K562 (cell line): ENCODE results near the gene MRPL58. TPM values are rescaled to one million over a fixed set of nuclear protein-coding genes. Genes with fewer than 3 reads are reported as not detected.

ENCODE experiments used
- ATAC-seq: fragments of 200-7000 bp; cut with Tn5 transposase; 3 replicates; pipeline ENCODE4 v1.9.1; 2020; ENCODE audit warnings: moderate library complexity
- BruUV-seq: library from RNA; stranded (reverse); fragments of 400-500 nt; replicated peaks from 2 replicates; lab custom pipeline; 2021; lab: Mats Ljungman, UMichigan
- CTCF ChIA-PET: fragments of 300-600 bp; formaldehyde crosslinking; extraction: SDS; loops from one replicate; lab custom pipeline; 2021; ENCODE audit warnings: low intra/inter-chr PET ratio; lab: Yijun Ruan, JAX
- POLR2A ChIA-PET: fragments of 300-600, 350-650 bp; sonication (Branson Sonifier 250); formaldehyde crosslinking; extraction: SDS; loops from one replicate; lab custom pipeline; 2021; ENCODE audit warnings: antibody characterized with exemption, inconsistent platforms; lab: Yijun Ruan, JAX
- DNase-seq, 4 experiments: peaks; one replicate each; pipeline versions ENCODE4 v3.0.0 to v3.0.0-alpha.2; 2011 to 2018; ENCODE audit warnings: low spot score in 3 of 4, mixed read lengths in 3 of 4; ENCODE audit errors: extremely low read depth in 1 of 4
- FAIRE-seq: peaks from 2 replicates; lab custom pipeline; 2011; peaks lifted over from hg19 to GRCh38; lab: Jason Lieb, UNC
- H2AFZ ChIP-seq: 2 replicates; pipeline ENCODE4 v1.6.0; 2011; ENCODE audit warnings: low read depth, low read length, control low read depth, inconsistent platforms
- H3K27ac ChIP-seq: fragments of 200-600 bp; 3 replicates; pipeline ENCODE4 v1.8.0; 2011; ENCODE audit warnings: low read depth, mild to moderate bottlenecking, control low read depth, inconsistent platforms, low read length, moderate library complexity, mixed read lengths; ENCODE audit errors: extremely low read depth
- H3K27me3 ChIP-seq, 2 experiments: fragments of 300-600 bp in 1 of 2; 2 replicates in 1 of 2; 3 replicates in 1 of 2; pipeline versions ENCODE4 v1.6.0 to v1.8.0; 2011; ENCODE audit warnings: inconsistent platforms in 2 of 2, low read length in 2 of 2, mild to moderate bottlenecking in 1 of 2, mixed read lengths in 1 of 2, moderate library complexity in 1 of 2; ENCODE audit not compliant: control insufficient read depth in 2 of 2, insufficient read depth in 2 of 2
- H3K36me3 ChIP-seq: fragments of 300-600 bp; 3 replicates; pipeline ENCODE4 v1.8.0; 2011; ENCODE audit warnings: mild to moderate bottlenecking, low read length, inconsistent platforms; ENCODE audit not compliant: control insufficient read depth, insufficient read depth
- H3K4me1 ChIP-seq, 2 experiments: fragments of 200-600 bp in 1 of 2; replicated peaks in 1 of 2; 2 replicates in 1 of 2; 3 replicates in 1 of 2; pipeline versions ENCODE4 v1.5.1 to v1.8.0; 2011; ENCODE audit warnings: inconsistent platforms in 2 of 2, low read length in 2 of 2, mild to moderate bottlenecking in 1 of 2, mixed read lengths in 1 of 2, moderate library complexity in 1 of 2; ENCODE audit not compliant: control insufficient read depth in 2 of 2, insufficient read depth in 2 of 2
- H3K4me2 ChIP-seq: 2 replicates; pipeline ENCODE4 v1.6.1; 2011; ENCODE audit warnings: low read length, control low read depth, inconsistent platforms, mixed read lengths; ENCODE audit not compliant: insufficient read depth
- H3K4me3 ChIP-seq: fragments of 200-600 bp; sonication (generic), shearing (Covaris generic); 2 replicates; pipeline ENCODE4 v1.5.1; 2016; ENCODE audit warnings: control low read depth, inconsistent platforms
- H3K79me2 ChIP-seq: fragments of 200-600 bp; 3 replicates; pipeline ENCODE4 v1.8.0; 2011; ENCODE audit warnings: low read length, inconsistent platforms; ENCODE audit not compliant: control insufficient read depth, insufficient read depth
- H3K9ac ChIP-seq, 2 experiments: 2 replicates each; pipeline versions ENCODE4 v1.6.0 to v1.6.1; 2011; ENCODE audit warnings: low read depth in 2 of 2, low read length in 2 of 2, control low read depth in 1 of 2, inconsistent platforms in 1 of 2, mild to moderate bottlenecking in 1 of 2, mixed read lengths in 1 of 2; ENCODE audit not compliant: insufficient read depth in 1 of 2
- H3K9me1 ChIP-seq: one replicate; pipeline ENCODE4 v1.6.0; 2011; ENCODE audit warnings: inconsistent platforms, mild to moderate bottlenecking, low read length, moderate library complexity; ENCODE audit not compliant: control insufficient read depth, insufficient read depth
- H3K9me3 ChIP-seq: replicated peaks from 2 replicates; pipeline ENCODE4 v1.5.1; 2011; ENCODE audit warnings: low read depth, low read length, inconsistent platforms; ENCODE audit not compliant: control insufficient read depth, insufficient read depth
- H4K20me1 ChIP-seq: replicated peaks from 2 replicates; pipeline ENCODE4 v1.6.1; 2011; ENCODE audit warnings: low read length, inconsistent platforms, mixed read lengths; ENCODE audit not compliant: control insufficient read depth, insufficient read depth
- ARNT ChIP-seq, 2 experiments: fragments of 450-650 bp; IDR thresholded peaks; 2 replicates each; pipeline ENCODE4 v1.6.1; 2016; ENCODE audit warnings: mild to moderate bottlenecking in 1 of 2
- FOSL1 ChIP-seq: fragments of 200-800 bp; sonication (Bioruptor generic); conservative IDR thresholded peaks from 2 replicates; pipeline ENCODE4 v1.6.1; 2016; ENCODE audit warnings: missing genetic modification characterization, missing compliant biosample characterization
- GABPA ChIP-seq: fragments of 200-800 bp; sonication (Bioruptor generic); conservative IDR thresholded peaks from 2 replicates; pipeline ENCODE4 v1.6.1; 2016; ENCODE audit warnings: low read depth, missing genetic modification characterization, missing compliant biosample characterization
- GTF2F1 ChIP-seq: IDR thresholded peaks from 2 replicates; pipeline ENCODE4 v1.6.1; 2011; ENCODE audit warnings: low read depth, low read length, improper control_type of control experiment
- KDM4B ChIP-seq, 2 experiments: fragments of 450-650 bp in 1 of 2; sonication (generic) in 1 of 2; IDR thresholded peaks; 2 replicates each; pipeline ENCODE4 v1.6.1; 2016 to 2017; ENCODE audit warnings: borderline replicate concordance in 2 of 2, antibody characterized with exemption in 1 of 2, low read depth in 1 of 2, mild to moderate bottlenecking in 1 of 2
- MCM2 ChIP-seq: fragments of 450-650 bp; IDR thresholded peaks from 2 replicates; pipeline ENCODE4 v1.6.1; 2017; ENCODE audit warnings: low read depth, mild to moderate bottlenecking
- MYC ChIP-seq, 2 experiments: fragments of 250-450 bp in 1 of 2; sonication (Bioruptor Pico) in 1 of 2; IDR thresholded peaks; 2 replicates each; pipeline versions ENCODE4 v1.5.1 to v1.6.1; 2012 to 2021; ENCODE audit warnings: low read depth in 2 of 2, borderline replicate concordance in 1 of 2, improper control_type of control experiment in 1 of 2, low read length in 1 of 2, mild to moderate bottlenecking in 1 of 2, moderate library complexity in 1 of 2
- SREBF1 ChIP-seq: fragments of 150-350 bp; IDR thresholded peaks from 2 replicates; pipeline ENCODE4 v1.6.1; 2014; ENCODE audit warnings: antibody characterized with exemption, low read depth, low read length, borderline replicate concordance
- TBP ChIP-seq: optimal IDR thresholded peaks from 2 replicates; pipeline ENCODE3; 2011; ENCODE audit warnings: low read depth, low read length, improper control_type of control experiment
- WGBS: fragments of 100-300 bp; shearing (Covaris generic); methylation state at CpG from one replicate; pipeline ENCODE4 v1.1.6; 2016; ENCODE audit warnings: low coverage, mixed read lengths; ENCODE audit not compliant: insufficient coverage; ENCODE audit errors: missing lambda C conversion rate; 5-methylcytosine and 5-hydroxymethylcytosine counted together
- in situ Hi-C: fragments of 300-500 bp; cut with MboI; formaldehyde crosslinking; loops from 4 replicates; pipeline ENCODE4 v1.15.0; 2018; ENCODE audit warnings: inconsistent platforms, mixed read lengths
- intact Hi-C: fragments of 100-400 bp; cut with micrococcal nuclease; formaldehyde crosslinking; loops from 2 replicates; pipeline ENCODE4 v1.14.2; 2022
- polyA plus RNA-seq, 8 experiments: library from polyadenylated mRNA; depleted of rRNA in 4 of 8; stranded (reverse) in 5 of 8; unstranded in 3 of 8; fragments of >200 nt; fragmentation: Nextera tagmentation in 2 of 8; fragmentation: Illumina TruSeq in 1 of 8; extraction: Ambion mirVana in 2 of 8; extraction: Trizol in 1 of 8; gene quantifications; 2 replicates each; pipeline versions ENCODE4 v1.2.1 to v1.2.3, GENCODE V29; 2011 to 2014; ENCODE audit warnings: inconsistent platforms in 1 of 8, missing spikeins in 1 of 8
- total RNA-seq, 7 experiments: library from RNA; depleted of rRNA in 6 of 7; stranded (reverse); fragments of >200 nt in 6 of 7; fragmentation: Illumina TruSeq in 2 of 7; extraction: Trizol in 2 of 7; gene quantifications; 2 replicates each; pipeline versions ENCODE4 v1.2.1 to v1.2.3, GENCODE V29; 2011 to 2021; ENCODE audit warnings: low replicate concordance in 1 of 7
- TF ChIP-seq, protein P1 (sequence below): fragments of 450-650 bp; IDR thresholded peaks from 2 replicates; pipeline ENCODE4 v1.6.1; 2017; ENCODE audit warnings: mild to moderate bottlenecking, moderate library complexity

Gene MRPL58
- total and polyA plus RNA-seq, 9 of the 15 experiments (the other 6 are each of a cell fraction or from before 2014, with no cell fraction given): 30.8 to 107 (median 72.4) TPM

DNA sequence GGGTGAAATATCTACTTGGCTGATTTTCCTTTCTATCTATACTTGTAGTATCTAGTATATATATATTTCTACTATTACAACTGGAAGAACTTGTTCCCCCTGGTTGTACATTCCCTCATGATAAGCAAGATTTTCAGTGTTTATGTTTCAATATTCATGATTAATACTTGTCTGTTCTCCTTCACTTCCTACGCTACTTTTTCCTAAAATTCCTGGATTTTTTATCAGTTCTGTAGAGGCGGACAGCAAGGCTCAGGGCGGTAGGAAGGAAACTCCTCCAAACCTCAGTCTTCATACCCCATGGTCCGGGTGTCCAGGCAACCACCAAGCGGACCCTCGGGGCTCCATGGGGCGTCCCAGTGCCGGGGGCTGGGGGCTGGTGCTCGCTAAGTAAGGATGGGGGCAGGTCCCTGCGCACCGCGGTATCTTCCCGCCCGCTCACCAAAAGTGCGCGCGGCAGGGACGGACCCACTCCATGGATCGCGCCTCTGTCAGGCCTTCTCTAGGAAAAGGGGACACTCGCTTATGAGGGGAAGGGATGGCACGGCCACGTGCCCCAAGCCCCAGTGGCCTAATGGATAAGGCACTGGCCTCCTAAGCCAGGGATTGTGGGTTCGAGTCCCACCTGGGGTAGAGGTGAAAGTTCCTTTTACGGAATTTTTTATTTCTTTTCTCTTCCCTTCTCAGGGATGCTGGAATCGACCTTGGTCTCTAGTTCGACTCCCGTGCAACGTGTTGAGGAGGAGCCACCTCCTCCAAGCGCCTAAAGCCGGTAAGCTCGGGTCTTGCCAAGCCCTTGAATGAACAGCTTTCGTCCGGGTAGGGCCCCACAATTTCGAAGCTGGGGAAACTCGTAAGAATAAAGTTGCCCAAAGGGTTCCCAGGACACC is 21.1 kb downstream of the MRPL58 start:
- intact Hi-C loops: loop anchor here (10.0 kb wide), 1 partner anchor 159 kb away; the partner anchor contains the start of gene FDXR
- H3K4me3 ChIP-seq: peak overlapping the region; percentile 69
- H3K27me3 ChIP-seq: no peaks in the 10 kb centered on the region
- POLR2A ChIA-PET: interaction anchor here (0.6 to 3.3 kb wide), 8 partner anchors 13 to 296 kb away, joined by 3 to 26 read pairs (median 6); partner anchors contain the start of genes JPT1 and MRPL58
- WGBS: 0% methylated on average over 36 of the region's 36 CpGs
- in situ Hi-C loops: no loop called here
- peak overlapping the region; percentile 95 to 96 for H3K9ac ChIP-seq
- peaks cover 6% of the 10 kb centered on the region; the same call in 2 of the 3 replicates for H3K36me3 ChIP-seq
- ATAC-seq (peak; percentile 52), FAIRE-seq (peak; percentile 85), DNase-seq (peak; percentile 82 to 96 (median 89))
- H3K27ac ChIP-seq: peak overlapping the region; percentile 96
- CTCF ChIA-PET: interaction anchor here (0.7 to 0.9 kb wide), 2 partner anchors 22 to 71 kb away, joined by 3 to 5 read pairs; no protein-coding TSS in a partner anchor
- H3K4me1 ChIP-seq: peaks cover 31% of the 10 kb centered on the region in 2 experiments
- BruUV-seq: no TSS peak
- H2AFZ ChIP-seq: peak overlapping the region; percentile 98
- peak overlapping the region; percentile 98 for H3K4me2 ChIP-seq
- H3K9me3 ChIP-seq: peaks cover 12% of the 10 kb centered on the region
- no peaks in the 10 kb centered on the region for H4K20me1 ChIP-seq
- H3K9me1 ChIP-seq: no peaks in the 10 kb centered on the region
- H3K79me2 ChIP-seq: no peaks in the 10 kb centered on the region
- TF ChIP-seq GTF2F1 (no peak), GABPA (tag) (0 out of 2 replicates have a peak, but pooled peaks have one; percentile 12), FOSL1 (peak; percentile 41; the same call in 1 of the 2 replicates), TBP (peak; percentile 100), MYC (IDR thresholded peaks at IDR 0.05; ENCODE audit: low read depth, low read length) (peak; percentile 96), MYC (CRISPR knock-in tag; IDR thresholded peaks at IDR 0.05; ENCODE audit: borderline replicate concordance, low read depth) (no peak), SREBF1 (peak; percentile 75; the same call in 1 of the 2 replicates), MCM2 (no peak), KDM4B (IDR thresholded peaks at IDR 0.05; ENCODE audit: borderline replicate concordance in 2 of 2, low read depth in 1 of 2) (no peak), ARNT (IDR thresholded peaks at IDR 0.05) (peak in 1 of 2 experiments; percentile 49; a peak in 1 of 4 replicates)
- TF ChIP-seq, protein P1, sequence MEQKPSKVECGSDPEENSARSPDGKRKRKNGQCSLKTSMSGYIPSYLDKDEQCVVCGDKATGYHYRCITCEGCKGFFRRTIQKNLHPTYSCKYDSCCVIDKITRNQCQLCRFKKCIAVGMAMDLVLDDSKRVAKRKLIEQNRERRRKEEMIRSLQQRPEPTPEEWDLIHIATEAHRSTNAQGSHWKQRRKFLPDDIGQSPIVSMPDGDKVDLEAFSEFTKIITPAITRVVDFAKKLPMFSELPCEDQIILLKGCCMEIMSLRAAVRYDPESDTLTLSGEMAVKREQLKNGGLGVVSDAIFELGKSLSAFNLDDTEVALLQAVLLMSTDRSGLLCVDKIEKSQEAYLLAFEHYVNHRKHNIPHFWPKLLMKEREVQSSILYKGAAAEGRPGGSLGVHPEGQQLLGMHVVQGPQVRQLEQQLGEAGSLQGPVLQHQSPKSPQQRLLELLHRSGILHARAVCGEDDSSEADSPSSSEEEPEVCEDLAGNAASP: no peak
